Hepatocyte (in vitro differentiated cells): ENCODE results near the gene IGFBPL1. TPM values are rescaled to one million over a fixed set of nuclear protein-coding genes. Genes with fewer than 3 reads are reported as not detected.
A peak's percentile ranks its signal among the peaks of the same experiment; 100 is the strongest.

Experiments used
- DNase-seq: peaks from one replicate; pipeline ENCODE4 v3.0.0-alpha.2; 2016; ENCODE audit warnings: low spot score
- H2AFZ ChIP-seq: fragments of 200-600 bp; sonication (generic); 2 replicates; pipeline ENCODE4 v1.6.0; 2016; ENCODE audit warnings: antibody characterized with exemption, mild to moderate bottlenecking
- H3K27ac ChIP-seq: fragments of 200-600 bp; sonication (generic); 2 replicates; pipeline ENCODE4 v1.5.1; 2016; ENCODE audit warnings: mild to moderate bottlenecking
- H3K27me3 ChIP-seq: fragments of 200-600 bp; sonication (generic); 2 replicates; pipeline ENCODE4 v1.6.1; 2016
- H3K36me3 ChIP-seq: fragments of 200-600 bp; sonication (generic); replicated peaks from 2 replicates; pipeline ENCODE4 v1.5.1; 2016; ENCODE audit warnings: low read depth; ENCODE audit not compliant: insufficient read depth
- H3K4me1 ChIP-seq: fragments of 200-600 bp; sonication (generic); 2 replicates; pipeline ENCODE4 v1.5.1; 2016; ENCODE audit warnings: mild to moderate bottlenecking, moderate library complexity; ENCODE audit not compliant: insufficient read depth
- H3K4me2 ChIP-seq: fragments of 200-600 bp; sonication (generic); 2 replicates; pipeline ENCODE4 v1.6.0; 2016
- H3K4me3 ChIP-seq: fragments of 200-600 bp; sonication (generic); 2 replicates; pipeline ENCODE4 v1.5.1; 2016; ENCODE audit warnings: mild to moderate bottlenecking
- H3K79me2 ChIP-seq: fragments of 200-600 bp; sonication (generic); 2 replicates; pipeline ENCODE4 v1.6.0; 2017; ENCODE audit warnings: mild to moderate bottlenecking
- H3K9me2 ChIP-seq: fragments of 200-600 bp; sonication (generic); replicated peaks from 2 replicates; pipeline ENCODE4 v1.6.0; 2017; ENCODE audit warnings: mild to moderate bottlenecking; ENCODE audit not compliant: insufficient read depth
- H3K9me3 ChIP-seq: fragments of 200-600 bp; sonication (generic); 2 replicates; pipeline ENCODE4 v1.5.1; 2016; ENCODE audit warnings: low read depth, mild to moderate bottlenecking
- H4K20me1 ChIP-seq: fragments of 200-600 bp; sonication (generic); 2 replicates; pipeline ENCODE4 v1.6.0; 2016; ENCODE audit warnings: mild to moderate bottlenecking; ENCODE audit not compliant: insufficient read depth, poor library complexity, severe bottlenecking
- CTCF ChIP-seq: fragments of 200-600 bp; sonication (generic); IDR thresholded peaks from 2 replicates; pipeline ENCODE4 v1.5.1; 2016; ENCODE audit warnings: antibody characterized with exemption, mild to moderate bottlenecking; ENCODE audit not compliant: poor library complexity
- EZH2 ChIP-seq: fragments of 200-600 bp; sonication (generic); IDR thresholded peaks from 2 replicates; pipeline ENCODE4 v1.6.1; 2016; ENCODE audit warnings: antibody characterized with exemption, mild to moderate bottlenecking, borderline replicate concordance
- EZH2phosphoT487 ChIP-seq: fragments of 200-600 bp; sonication (generic); IDR thresholded peaks from one replicate; pipeline ENCODE4 v1.6.1; 2018; ENCODE audit warnings: antibody characterized with exemption, mild to moderate bottlenecking, low read depth, moderate library complexity; ENCODE audit not compliant: unreplicated experiment, severe bottlenecking
- WGBS: methylation state at CpG from one replicate; pipeline ENCODE4 v1.1.6; 2016; ENCODE audit warnings: low lambda C conversion rate; ENCODE audit errors: missing lambda C conversion rate; 5-methylcytosine and 5-hydroxymethylcytosine counted together
- polyA plus RNA-seq: library from polyadenylated mRNA; unstranded; fragments of >200 nt; fragmentation: Nextera tagmentation; extraction: Ambion mirVana; gene quantifications from 2 replicates; pipeline ENCODE4 v1.2.1, GENCODE V29; 2016
- total RNA-seq: library from RNA; depleted of rRNA; stranded (reverse); fragments of >200 nt; gene quantifications from 2 replicates; pipeline ENCODE4 v1.2.3, GENCODE V29; 2014

IGFBPL1 gene
- total and polyA plus RNA-seq, 2 experiments from 2014 or later, result 2.5 to 9.8 TPM

- no peak for TF ChIP-seq EZH2
- TF ChIP-seq CTCF, result no peak
- no peak for TF ChIP-seq EZH2phosphoT487
- H3K4me2 ChIP-seq, result no peak overlapping the region
- H3K27me3 ChIP-seq, result peaks cover 10% of the 10 kb centered on the region
- no peaks in the 10 kb centered on the region for H4K20me1 ChIP-seq
- DNase-seq, result no peak
- peaks cover 11% of the 10 kb centered on the region for H3K4me1 ChIP-seq
- no peak overlapping the region for H3K4me3 ChIP-seq
- H3K79me2 ChIP-seq, result no peaks in the 10 kb centered on the region
- no peaks in the 10 kb centered on the region for H3K36me3 ChIP-seq
- 79% methylated on average over 4 of the region's 4 CpGs for WGBS
- no peaks in the 10 kb centered on the region for H3K9me3 ChIP-seq
- H3K9me2 ChIP-seq, result no peaks in the 10 kb centered on the region
- no peak overlapping the region for H3K27ac ChIP-seq
- no peak overlapping the region for H2AFZ ChIP-seq
Observed at GRCh38 chr9:38431116-38431515, 6.9 kb upstream of the IGFBPL1 start.

- 79% methylated on average over 1 of the region's 1 CpG for WGBS
Observed at GRCh38 chr9:38428062-38428461, 3.8 kb upstream of the IGFBPL1 start.

GRCh38 chr9:38424918-38425317 lies 664 bp upstream of the IGFBPL1 start:
- H3K9me2 ChIP-seq, result no peaks in the 10 kb centered on the region
- H3K4me1 ChIP-seq, result peaks cover 3% of the 10 kb centered on the region
- no peak overlapping the region for H3K4me3 ChIP-seq
- H3K27me3 ChIP-seq, result peaks cover 47% of the 10 kb centered on the region
- no peaks in the 10 kb centered on the region for H3K9me3 ChIP-seq
- no peaks in the 10 kb centered on the region for H4K20me1 ChIP-seq
- TF ChIP-seq EZH2, result no peak
- no peak for TF ChIP-seq CTCF
- no peak for TF ChIP-seq EZH2phosphoT487
- no peaks in the 10 kb centered on the region for H3K36me3 ChIP-seq
- no peak overlapping the region for H3K27ac ChIP-seq
- 79% methylated on average over 4 of the region's 4 CpGs for WGBS
- H3K4me2 ChIP-seq, result peak overlapping the region; percentile 90
- H3K79me2 ChIP-seq, result no peaks in the 10 kb centered on the region
- no peak overlapping the region for H2AFZ ChIP-seq
- no peak for DNase-seq

More at GRCh38 chr9:38428062-38428461, 3.8 kb upstream of the IGFBPL1 start:
- Histone ChIP-seq H2AFZ (no peak overlapping the region), H3K4me1 (peaks cover 3% of the 10 kb centered on the region), H3K79me2 (no peaks in the 10 kb centered on the region), H4K20me1 (no peaks in the 10 kb centered on the region), H3K27me3 (peaks cover 32% of the 10 kb centered on the region), H3K36me3 (no peaks in the 10 kb centered on the region), H3K4me3 (no peak overlapping the region), H3K4me2 (no peak overlapping the region), H3K27ac (no peak overlapping the region), H3K9me2 (no peaks in the 10 kb centered on the region), H3K9me3 (no peaks in the 10 kb centered on the region)
- TF ChIP-seq EZH2phosphoT487 (no peak), CTCF (no peak), EZH2 (no peak)
- DNase-seq, result no peak
